ENCODE measurements around the gene TMEM94. TPM values are rescaled to one million over a fixed set of nuclear protein-coding genes. Genes with fewer than 3 reads are reported as not detected.

The TMEM94 gene
- total RNA-seq, 1 donor from 2014 or later, result 27.9 TPM

Other genes starting within 250 kb of the TMEM94 start
- 33.7 TPM for gene GGA3, start 195.0 kb upstream of the TMEM94 start, total RNA-seq (ENCODE audit: insufficient read depth, low replicate concordance)
- gene MRPS7, start 194.8 kb upstream of the TMEM94 start, total RNA-seq (ENCODE audit: insufficient read depth, low replicate concordance), result 14.9 TPM
- 2.9 TPM for gene MIF4GD, start 185.4 kb upstream of the TMEM94 start, total RNA-seq (ENCODE audit: insufficient read depth, low replicate concordance)
- gene SLC25A19, start 167.2 kb upstream of the TMEM94 start, total RNA-seq (ENCODE audit: insufficient read depth, low replicate concordance), result 43.1 TPM
- gene GRB2, start 51.0 kb upstream of the TMEM94 start, total RNA-seq (ENCODE audit: insufficient read depth, low replicate concordance), result 58.5 TPM
- gene CASKIN2, start 58.9 kb downstream of the TMEM94 start, total RNA-seq (ENCODE audit: insufficient read depth, low replicate concordance), result 12.3 TPM
- gene TSEN54, start 59.9 kb downstream of the TMEM94 start, total RNA-seq (ENCODE audit: insufficient read depth, low replicate concordance), result 12.3 TPM
- gene LLGL2, start 69.1 kb downstream of the TMEM94 start, total RNA-seq (ENCODE audit: insufficient read depth, low replicate concordance), result 14.7 TPM
- 81.4 TPM for gene MYO15B, start 131.2 kb downstream of the TMEM94 start, total RNA-seq (ENCODE audit: insufficient read depth, low replicate concordance)
- 8.7 TPM for gene SMIM5, start 176.8 kb downstream of the TMEM94 start, total RNA-seq (ENCODE audit: insufficient read depth, low replicate concordance)
- 18.3 TPM for gene RECQL5, start 210.5 kb downstream of the TMEM94 start, total RNA-seq (ENCODE audit: insufficient read depth, low replicate concordance)
- gene SAP30BP, start 210.7 kb downstream of the TMEM94 start, total RNA-seq (ENCODE audit: insufficient read depth, low replicate concordance), result 27.4 TPM